ENCODE measurements around the gene ST3GAL5.

DNA sequence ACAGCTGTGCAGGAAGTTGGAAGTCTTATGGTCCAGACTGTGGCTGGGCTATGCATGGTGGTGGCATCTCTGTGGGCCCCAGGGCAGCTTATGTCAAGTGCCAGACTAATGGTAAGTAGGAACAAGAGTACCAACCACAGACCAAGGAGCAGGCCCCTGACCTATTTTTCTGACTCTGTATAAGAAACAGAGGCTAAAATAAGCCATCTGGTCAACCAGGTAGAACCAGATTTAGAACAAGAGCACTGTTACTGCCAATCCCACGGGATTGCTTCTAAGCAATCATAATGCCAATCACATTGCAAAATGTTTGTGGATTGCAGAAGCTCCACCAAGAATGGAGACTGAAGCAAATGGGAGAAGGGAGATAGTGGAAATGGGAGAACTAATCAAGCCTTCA lies 11.1 kb upstream of the ST3GAL5 start:
- no peak for TF ChIP-seq POLR2A (IDR thresholded peaks at IDR 0.05)
- TF ChIP-seq, protein P1, sequence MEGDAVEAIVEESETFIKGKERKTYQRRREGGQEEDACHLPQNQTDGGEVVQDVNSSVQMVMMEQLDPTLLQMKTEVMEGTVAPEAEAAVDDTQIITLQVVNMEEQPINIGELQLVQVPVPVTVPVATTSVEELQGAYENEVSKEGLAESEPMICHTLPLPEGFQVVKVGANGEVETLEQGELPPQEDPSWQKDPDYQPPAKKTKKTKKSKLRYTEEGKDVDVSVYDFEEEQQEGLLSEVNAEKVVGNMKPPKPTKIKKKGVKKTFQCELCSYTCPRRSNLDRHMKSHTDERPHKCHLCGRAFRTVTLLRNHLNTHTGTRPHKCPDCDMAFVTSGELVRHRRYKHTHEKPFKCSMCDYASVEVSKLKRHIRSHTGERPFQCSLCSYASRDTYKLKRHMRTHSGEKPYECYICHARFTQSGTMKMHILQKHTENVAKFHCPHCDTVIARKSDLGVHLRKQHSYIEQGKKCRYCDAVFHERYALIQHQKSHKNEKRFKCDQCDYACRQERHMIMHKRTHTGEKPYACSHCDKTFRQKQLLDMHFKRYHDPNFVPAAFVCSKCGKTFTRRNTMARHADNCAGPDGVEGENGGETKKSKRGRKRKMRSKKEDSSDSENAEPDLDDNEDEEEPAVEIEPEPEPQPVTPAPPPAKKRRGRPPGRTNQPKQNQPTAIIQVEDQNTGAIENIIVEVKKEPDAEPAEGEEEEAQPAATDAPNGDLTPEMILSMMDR (IDR thresholded peaks at IDR 0.05): no peak
